ENCODE measurements around the gene PFN2.
A peak's percentile ranks its signal among the peaks of the same experiment; 100 is the strongest.
"Not testable (repeated sequence)": the region's sequence is repeated elsewhere in the genome, so short reads cannot be mapped to it uniquely, and the experiment has no call there.

PFN2 gene

DNA sequence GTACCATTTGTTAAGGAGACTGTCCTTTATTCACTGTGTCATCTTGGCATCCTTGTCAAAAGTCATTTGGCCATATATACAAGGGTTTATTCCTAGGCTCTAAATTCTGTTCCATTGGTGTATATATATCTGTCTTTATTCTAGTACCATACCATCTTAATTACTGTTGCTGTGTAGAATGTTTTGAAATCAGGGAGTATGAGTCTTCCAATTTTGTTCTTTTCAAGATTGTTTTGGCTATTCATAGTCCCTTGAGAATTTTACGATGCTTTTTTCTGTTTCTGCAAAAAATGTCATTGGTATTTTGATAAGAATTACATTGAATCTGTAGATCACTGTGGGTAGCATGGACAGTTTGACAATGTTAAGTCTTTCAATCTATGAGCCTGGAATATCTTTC lies 28.7 kb downstream of the PFN2 start:
- no peak overlapping the region for H3K4me3 ChIP-seq (replicated peaks; ENCODE audit: low read depth, low read length)
- DNase-seq (ENCODE audit: extremely low read depth, low read depth), result no peak
- TF ChIP-seq, protein P1, sequence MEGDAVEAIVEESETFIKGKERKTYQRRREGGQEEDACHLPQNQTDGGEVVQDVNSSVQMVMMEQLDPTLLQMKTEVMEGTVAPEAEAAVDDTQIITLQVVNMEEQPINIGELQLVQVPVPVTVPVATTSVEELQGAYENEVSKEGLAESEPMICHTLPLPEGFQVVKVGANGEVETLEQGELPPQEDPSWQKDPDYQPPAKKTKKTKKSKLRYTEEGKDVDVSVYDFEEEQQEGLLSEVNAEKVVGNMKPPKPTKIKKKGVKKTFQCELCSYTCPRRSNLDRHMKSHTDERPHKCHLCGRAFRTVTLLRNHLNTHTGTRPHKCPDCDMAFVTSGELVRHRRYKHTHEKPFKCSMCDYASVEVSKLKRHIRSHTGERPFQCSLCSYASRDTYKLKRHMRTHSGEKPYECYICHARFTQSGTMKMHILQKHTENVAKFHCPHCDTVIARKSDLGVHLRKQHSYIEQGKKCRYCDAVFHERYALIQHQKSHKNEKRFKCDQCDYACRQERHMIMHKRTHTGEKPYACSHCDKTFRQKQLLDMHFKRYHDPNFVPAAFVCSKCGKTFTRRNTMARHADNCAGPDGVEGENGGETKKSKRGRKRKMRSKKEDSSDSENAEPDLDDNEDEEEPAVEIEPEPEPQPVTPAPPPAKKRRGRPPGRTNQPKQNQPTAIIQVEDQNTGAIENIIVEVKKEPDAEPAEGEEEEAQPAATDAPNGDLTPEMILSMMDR (IDR thresholded peaks at IDR 0.05; ENCODE audit: low read depth, low read length, missing control alignments), result no peak

DNA sequence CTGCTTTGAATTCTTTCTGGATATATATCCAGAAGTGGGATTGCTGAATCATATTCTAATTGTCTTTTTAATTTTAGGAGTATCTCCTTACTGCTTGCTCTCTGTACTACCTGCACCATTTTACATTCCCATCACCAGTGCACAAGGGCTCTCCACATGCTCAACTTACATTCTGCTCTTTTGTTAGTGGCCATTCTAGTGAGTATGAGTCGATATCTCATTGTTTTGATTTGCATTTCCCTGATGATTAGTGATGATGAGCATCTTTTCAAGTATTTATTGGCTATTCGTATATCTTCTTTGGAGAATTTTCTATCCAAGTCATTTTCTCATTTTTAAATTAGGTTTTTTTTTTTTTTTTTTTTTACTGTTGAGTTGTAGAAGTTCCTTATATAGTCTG lies 29.5 kb downstream of the PFN2 start:
- TF ChIP-seq, protein P1 (IDR thresholded peaks at IDR 0.05; ENCODE audit: low read depth, low read length, missing control alignments), result no peak
- H3K4me3 ChIP-seq (replicated peaks; ENCODE audit: low read depth, low read length), result no peak overlapping the region
- no peak for DNase-seq (ENCODE audit: extremely low read depth, low read depth)

DNA sequence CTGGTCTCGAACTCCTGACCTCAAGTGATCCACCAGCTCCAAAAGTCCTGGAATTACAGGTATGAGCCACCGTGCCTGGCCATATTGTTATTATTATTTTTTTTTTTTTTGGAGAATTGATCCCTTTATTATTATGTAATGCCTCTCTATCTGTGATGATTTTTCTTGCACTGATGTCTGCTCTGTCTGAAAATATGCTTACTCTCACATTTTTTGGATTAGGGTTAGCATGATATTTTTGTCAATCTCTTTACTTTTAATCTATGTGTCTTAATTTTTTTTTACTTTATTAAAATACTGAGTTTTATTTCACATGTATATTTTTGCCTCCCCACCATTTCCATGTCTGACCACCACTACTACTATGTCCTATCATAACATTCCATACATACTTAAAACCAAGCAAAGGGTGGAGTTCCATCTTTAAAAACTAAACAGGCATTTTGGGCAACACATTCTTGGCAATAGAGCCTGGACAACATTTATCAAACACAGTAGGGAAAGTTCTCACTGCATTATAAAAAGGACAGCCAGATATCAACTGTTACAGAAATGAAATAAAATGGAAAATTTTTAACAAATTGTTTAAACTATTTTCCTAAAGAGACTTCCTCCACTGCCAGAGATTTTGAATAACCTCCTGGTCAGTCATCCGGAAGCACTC lies 32.2 kb downstream of the PFN2 start:
- not testable (repeated sequence) for H3K4me3 ChIP-seq (replicated peaks; ENCODE audit: low read depth, low read length); DNase-seq (ENCODE audit: extremely low read depth, low read depth)

DNA sequence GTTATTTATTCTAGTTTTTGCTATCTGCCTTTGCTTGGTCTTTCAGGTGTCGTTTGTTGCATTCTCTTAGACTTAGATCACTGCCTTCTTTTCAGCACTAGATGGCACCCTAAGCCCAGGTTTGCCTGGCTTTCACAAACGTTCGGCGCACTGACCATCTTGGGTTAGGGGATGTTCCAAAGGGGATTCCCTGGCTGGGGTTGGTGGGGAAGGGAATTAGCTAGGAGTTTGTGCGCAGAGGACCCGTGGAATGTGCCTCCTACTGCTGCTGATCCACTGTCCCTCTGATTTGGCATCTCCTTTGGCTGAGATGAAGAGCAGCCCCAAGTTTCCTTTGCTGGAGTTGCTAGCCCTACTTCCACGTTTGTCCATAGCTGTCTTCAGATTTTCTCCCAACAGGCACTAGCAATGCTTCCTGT lies 33.9 kb downstream of the PFN2 start:
- peak; percentile 22 for DNase-seq (ENCODE audit: extremely low read depth, low read depth)
- TF ChIP-seq, protein P1 (IDR thresholded peaks at IDR 0.05; ENCODE audit: low read depth, low read length, missing control alignments), result peak; percentile 84
- H3K4me3 ChIP-seq (replicated peaks; ENCODE audit: low read depth, low read length), result no peak overlapping the region

DNA sequence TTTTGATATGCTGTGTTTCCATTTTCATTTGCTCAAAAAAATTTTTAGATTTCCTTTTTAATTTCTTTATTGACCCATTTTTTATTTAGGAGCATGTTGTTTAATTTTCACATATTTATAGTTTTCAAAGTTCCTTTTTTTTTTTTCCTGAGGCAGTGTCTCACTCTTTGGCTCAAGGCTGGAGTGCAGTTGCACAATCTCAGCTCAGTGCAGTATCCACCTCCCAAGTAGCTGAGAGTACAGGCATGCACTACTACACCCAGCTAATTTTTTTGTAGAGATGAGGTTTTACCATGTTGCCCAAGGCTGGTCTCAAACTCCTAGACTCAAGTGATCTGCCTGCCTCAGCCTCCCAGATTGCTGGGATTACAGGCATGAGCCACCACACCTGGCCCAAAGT lies 36.2 kb downstream of the PFN2 start:
- no peak for DNase-seq (ENCODE audit: extremely low read depth, low read depth)
- no peak overlapping the region for H3K4me3 ChIP-seq (replicated peaks; ENCODE audit: low read depth, low read length)

DNA sequence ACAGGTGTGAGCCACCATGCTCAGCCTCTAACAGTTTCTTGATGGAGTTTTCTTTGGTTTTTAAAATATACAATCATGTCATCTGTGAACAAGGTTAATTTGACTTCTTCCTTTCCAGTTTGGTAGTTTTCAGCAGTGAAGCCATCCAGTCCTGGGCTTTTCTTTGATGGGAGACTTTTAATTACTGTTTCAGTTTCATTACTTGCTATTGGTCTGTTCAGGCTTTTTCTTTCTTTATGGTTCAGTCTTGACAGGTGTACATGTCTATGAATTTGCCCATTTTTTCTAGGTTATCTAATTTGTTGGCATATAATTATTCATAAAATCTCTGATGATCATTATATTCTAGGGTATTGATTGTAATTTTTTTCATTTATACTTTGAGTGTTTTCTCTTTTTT lies 36.8 kb downstream of the PFN2 start:
- no peak overlapping the region for H3K4me3 ChIP-seq (replicated peaks; ENCODE audit: low read depth, low read length)
- DNase-seq (ENCODE audit: extremely low read depth, low read depth), result no peak
- TF ChIP-seq, protein P1 (IDR thresholded peaks at IDR 0.05; ENCODE audit: low read depth, low read length, missing control alignments), result no peak

More for the DNA sequence above, 36.2 kb downstream of the PFN2 start:
- TF ChIP-seq, protein P1 (IDR thresholded peaks at IDR 0.05; ENCODE audit: low read depth, low read length, missing control alignments), result no peak

DNA sequence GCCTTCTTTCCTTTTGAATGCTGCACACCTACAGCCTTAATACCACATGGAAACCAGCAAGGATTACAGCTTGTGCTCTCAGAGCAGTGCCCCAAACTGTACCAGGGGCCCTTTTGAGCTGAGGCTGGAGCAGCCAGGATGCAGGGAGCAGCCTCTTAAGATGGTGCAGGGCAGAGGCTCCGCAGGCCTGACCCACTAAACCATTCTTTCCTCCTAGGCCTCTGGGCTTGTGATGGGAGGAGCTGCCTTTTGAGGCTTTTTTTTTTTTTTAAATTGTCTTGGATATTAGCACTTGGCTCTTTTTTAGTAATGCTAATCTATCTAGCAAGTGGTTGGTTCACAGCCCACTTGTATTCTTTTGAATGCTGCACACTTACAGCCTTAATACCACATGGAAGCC lies 37.7 kb downstream of the PFN2 start:
- TF ChIP-seq, protein P1 (IDR thresholded peaks at IDR 0.05; ENCODE audit: low read depth, low read length, missing control alignments), result no peak
- DNase-seq (ENCODE audit: extremely low read depth, low read depth), result no peak

More for the DNA sequence above, 37.7 kb downstream of the PFN2 start:
- no peak overlapping the region for H3K4me3 ChIP-seq (replicated peaks; ENCODE audit: low read depth, low read length)
